Glutamatergic neuron (in vitro differentiated cells): Measurements from ENCODE around the gene ACADL. TPM values are rescaled to one million over a fixed set of nuclear protein-coding genes. Genes with fewer than 3 reads are reported as not detected.

Experiments
- DNase-seq: peaks from one replicate; pipeline ENCODE4 v3.0.0; 2022
- H3K27ac Mint-ChIP-seq: one replicate; pipeline ENCODE4 v1.8.0; 2020; ENCODE audit warnings: mild to moderate bottlenecking, mixed read lengths, inconsistent platforms; ENCODE audit not compliant: unreplicated experiment
- H3K27me3 Mint-ChIP-seq: one replicate; pipeline ENCODE4 v1.8.0; 2020; ENCODE audit warnings: mild to moderate bottlenecking, moderate library complexity, mixed read lengths, inconsistent platforms; ENCODE audit not compliant: unreplicated experiment
- H3K36me3 Mint-ChIP-seq: one replicate; pipeline ENCODE4 v1.8.0; 2020; ENCODE audit warnings: mild to moderate bottlenecking, mixed read lengths, inconsistent platforms; ENCODE audit not compliant: unreplicated experiment
- H3K4me1 Mint-ChIP-seq: one replicate; pipeline ENCODE4 v1.8.0; 2020; ENCODE audit warnings: mild to moderate bottlenecking, low read depth, mixed read lengths, inconsistent platforms; ENCODE audit not compliant: unreplicated experiment
- H3K4me3 Mint-ChIP-seq: one replicate; pipeline ENCODE4 v1.8.0; 2020; ENCODE audit warnings: mild to moderate bottlenecking, mixed read lengths, inconsistent platforms; ENCODE audit not compliant: unreplicated experiment
- H3K9me3 Mint-ChIP-seq: one replicate; pipeline ENCODE4 v1.8.0; 2020; ENCODE audit warnings: mild to moderate bottlenecking, moderate library complexity, mixed read lengths, inconsistent platforms; ENCODE audit not compliant: unreplicated experiment
- CTCF ChIP-seq: fragments of 200-600 bp; sonication (generic); IDR thresholded peaks from one replicate; pipeline ENCODE4 v1.5.0; 2021; ENCODE audit not compliant: partially characterized antibody, unreplicated experiment
- total RNA-seq: library from RNA; stranded (reverse); fragmentation: NEBNext Ultra II Directional; extraction: Animal tissue kit (Norgen Biotek cat#: 25700); gene quantifications from one replicate; pipeline ENCODE4 v1.2.1, GENCODE V29; 2021; ENCODE audit not compliant: unreplicated experiment

Gene ACADL
- total RNA-seq, 1 donor from 2014 or later, result not detected

GRCh38 chr2:210227290-210228088 is 2.2 kb upstream of the ACADL start:
- no peaks in the 10 kb centered on the region for H3K36me3 Mint-ChIP-seq
- no peaks in the 10 kb centered on the region for H3K9me3 Mint-ChIP-seq
- no peak for TF ChIP-seq CTCF
- peaks cover 6% of the 10 kb centered on the region for H3K27me3 Mint-ChIP-seq
- no peak overlapping the region for H3K4me3 Mint-ChIP-seq
- no peaks in the 10 kb centered on the region for H3K4me1 Mint-ChIP-seq
- DNase-seq, result no peak
- H3K27ac Mint-ChIP-seq, result no peak overlapping the region

GRCh38 chr2:210226223-210226622 is 976 bp upstream of the ACADL start:
- TF ChIP-seq CTCF, result no peak
- Mint-ChIP-seq H3K27ac (no peak overlapping the region), H3K4me1 (no peaks in the 10 kb centered on the region), H3K9me3 (no peaks in the 10 kb centered on the region), H3K27me3 (peaks cover 6% of the 10 kb centered on the region), H3K4me3 (no peak overlapping the region), H3K36me3 (no peaks in the 10 kb centered on the region)
- no peak for DNase-seq

- no peak for TF ChIP-seq CTCF
- Mint-ChIP-seq H3K9me3 (no peaks in the 10 kb centered on the region), H3K27me3 (peaks cover 6% of the 10 kb centered on the region), H3K4me1 (no peaks in the 10 kb centered on the region), H3K36me3 (no peaks in the 10 kb centered on the region), H3K27ac (no peak overlapping the region), H3K4me3 (peak overlapping the region; percentile 75)
- DNase-seq, result peak; percentile 24
These were observed 681 bp downstream of the ACADL start for GRCh38 chr2:210224591-210224940.

GRCh38 chr2:210215120-210215519 is 10.1 kb downstream of the ACADL start:
- Mint-ChIP-seq H3K4me1 (no peaks in the 10 kb centered on the region), H3K9me3 (no peaks in the 10 kb centered on the region), H3K27ac (no peak overlapping the region), H3K4me3 (no peak overlapping the region), H3K36me3 (no peaks in the 10 kb centered on the region), H3K27me3 (no peaks in the 10 kb centered on the region)
- TF ChIP-seq CTCF, result no peak
- no peak for DNase-seq

GRCh38 chr2:210210185-210210584 is 15.1 kb downstream of the ACADL start:
- H3K27me3 Mint-ChIP-seq, result no peaks in the 10 kb centered on the region
- H3K4me3 Mint-ChIP-seq, result no peak overlapping the region
- H3K4me1 Mint-ChIP-seq, result no peaks in the 10 kb centered on the region
- no peaks in the 10 kb centered on the region for H3K9me3 Mint-ChIP-seq
- TF ChIP-seq CTCF, result no peak
- H3K27ac Mint-ChIP-seq, result no peak overlapping the region
- no peaks in the 10 kb centered on the region for H3K36me3 Mint-ChIP-seq
- no peak for DNase-seq
